GM18870 (cell line): ENCODE data around the gene VTCN1.
"Not testable (repeated sequence)": the region's sequence is repeated elsewhere in the genome, so short reads cannot be mapped to it uniquely, and the experiment has no call there.

Experiments used
- ATAC-seq: cut with Tn5 transposase; IDR thresholded peaks from one replicate; pipeline ENCODE4 v1.9.1; 2021; ENCODE audit warnings: moderate library complexity; ENCODE audit not compliant: unreplicated experiment

The VTCN1 gene, protein sequence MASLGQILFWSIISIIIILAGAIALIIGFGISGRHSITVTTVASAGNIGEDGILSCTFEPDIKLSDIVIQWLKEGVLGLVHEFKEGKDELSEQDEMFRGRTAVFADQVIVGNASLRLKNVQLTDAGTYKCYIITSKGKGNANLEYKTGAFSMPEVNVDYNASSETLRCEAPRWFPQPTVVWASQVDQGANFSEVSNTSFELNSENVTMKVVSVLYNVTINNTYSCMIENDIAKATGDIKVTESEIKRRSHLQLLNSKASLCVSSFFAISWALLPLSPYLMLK

GRCh38 chr1:117210831-117211261 lies at the start of gene VTCN1:
VTCN1 (minus strand) TSS chr1:117210927; CDS start chr1:117210855, 72 bp downstream.
- ATAC-seq = no peak

GRCh38 chr1:117258791-117259190 lies 48.1 kb upstream of the VTCN1 start:
- no peak for ATAC-seq

DNA sequence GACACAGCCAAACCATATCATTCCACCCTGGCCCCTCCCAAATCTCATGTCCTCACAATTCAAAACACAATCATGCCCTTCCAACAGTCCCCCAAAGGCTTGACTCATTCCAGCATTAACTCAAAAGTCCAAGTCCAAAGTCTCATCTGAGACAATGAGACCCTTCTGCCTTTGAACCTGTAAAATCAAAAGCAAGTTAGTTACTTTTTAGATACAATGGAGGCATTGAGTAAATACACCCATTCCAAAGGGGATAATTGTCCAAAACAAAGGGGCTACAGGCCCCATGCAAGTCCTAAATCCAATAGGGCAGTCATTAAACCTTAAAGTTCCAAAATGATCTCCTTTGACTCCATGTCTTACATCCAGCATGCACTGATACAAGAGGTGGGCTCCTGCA lies 47.3 kb upstream of the VTCN1 start:
- not testable (repeated sequence) for ATAC-seq

DNA sequence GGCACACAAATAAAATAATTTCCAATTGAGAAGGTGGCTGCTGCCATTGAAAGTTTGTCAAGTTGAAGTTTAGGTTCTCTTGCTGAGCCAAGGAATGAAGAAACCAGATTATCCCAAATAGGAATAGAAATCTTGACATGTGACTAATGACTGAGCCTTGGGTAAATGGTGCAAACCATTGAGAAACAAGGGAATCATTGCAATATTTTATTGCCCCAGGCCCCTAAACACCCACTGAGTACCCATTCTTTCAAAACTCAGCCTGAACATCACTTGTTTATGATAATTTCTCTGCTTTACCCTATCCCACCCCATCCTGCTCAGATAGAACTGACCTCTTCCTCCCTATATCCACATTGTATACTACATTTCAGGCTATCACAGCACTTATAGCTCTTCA lies 46.6 kb upstream of the VTCN1 start:
- no peak for ATAC-seq

DNA sequence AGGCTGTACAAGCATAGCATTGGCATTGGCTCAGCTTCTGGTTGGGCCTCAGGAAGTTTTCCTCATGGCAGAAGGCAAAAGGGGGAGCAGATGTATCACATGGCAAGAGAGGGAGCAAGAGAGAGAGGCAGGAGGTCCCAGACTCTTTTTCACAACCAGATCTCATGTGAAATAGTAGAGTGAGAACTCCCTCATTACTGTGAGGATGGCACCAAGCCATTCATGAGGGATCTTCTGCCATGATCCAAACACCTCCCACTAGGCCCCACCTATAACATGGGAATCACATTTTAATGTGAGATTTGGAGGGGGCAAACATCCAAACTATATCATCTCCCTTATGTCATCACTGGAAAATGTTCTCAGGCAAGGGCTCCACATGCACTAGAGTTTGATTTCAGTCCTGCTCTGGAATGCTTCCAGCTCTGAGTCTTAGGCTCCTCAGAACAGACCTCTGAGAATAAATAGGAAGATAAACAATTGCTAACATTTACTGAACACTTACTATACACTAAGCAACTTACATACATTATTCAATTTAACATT lies 39.4 kb upstream of the VTCN1 start:
- ATAC-seq = no peak

- ATAC-seq = no peak
Measured at GRCh38 chr1:117244971-117245370, 34.2 kb upstream of the VTCN1 start.

DNA sequence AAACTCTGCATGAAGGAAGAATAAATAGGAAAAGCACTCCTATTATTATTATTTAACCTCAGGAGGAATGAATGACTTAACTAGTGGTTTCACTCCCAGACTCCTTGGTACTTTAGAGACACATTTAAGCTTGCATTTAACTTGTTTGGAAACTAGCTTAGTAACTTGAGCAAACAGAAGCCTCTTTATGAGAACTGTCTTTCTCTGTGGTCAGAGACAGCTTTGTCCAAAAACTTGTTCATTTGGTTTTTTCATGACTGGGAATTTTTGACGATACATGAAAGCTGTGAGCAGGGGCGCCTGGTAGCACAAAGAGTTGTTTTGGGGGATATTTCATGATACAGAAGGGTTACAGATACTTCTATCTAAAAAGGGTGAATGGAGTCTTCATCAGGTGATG lies 33.6 kb upstream of the VTCN1 start:
- ATAC-seq = no peak

GRCh38 chr1:117241512-117241911 lies 30.8 kb upstream of the VTCN1 start:
- no peak for ATAC-seq

GRCh38 chr1:117240547-117240946 lies 29.8 kb upstream of the VTCN1 start:
- ATAC-seq = no peak

GRCh38 chr1:117239467-117239866 lies 28.7 kb upstream of the VTCN1 start:
- ATAC-seq = no peak

GRCh38 chr1:117237726-117238381 lies 27.1 kb upstream of the VTCN1 start:
- no peak for ATAC-seq

DNA sequence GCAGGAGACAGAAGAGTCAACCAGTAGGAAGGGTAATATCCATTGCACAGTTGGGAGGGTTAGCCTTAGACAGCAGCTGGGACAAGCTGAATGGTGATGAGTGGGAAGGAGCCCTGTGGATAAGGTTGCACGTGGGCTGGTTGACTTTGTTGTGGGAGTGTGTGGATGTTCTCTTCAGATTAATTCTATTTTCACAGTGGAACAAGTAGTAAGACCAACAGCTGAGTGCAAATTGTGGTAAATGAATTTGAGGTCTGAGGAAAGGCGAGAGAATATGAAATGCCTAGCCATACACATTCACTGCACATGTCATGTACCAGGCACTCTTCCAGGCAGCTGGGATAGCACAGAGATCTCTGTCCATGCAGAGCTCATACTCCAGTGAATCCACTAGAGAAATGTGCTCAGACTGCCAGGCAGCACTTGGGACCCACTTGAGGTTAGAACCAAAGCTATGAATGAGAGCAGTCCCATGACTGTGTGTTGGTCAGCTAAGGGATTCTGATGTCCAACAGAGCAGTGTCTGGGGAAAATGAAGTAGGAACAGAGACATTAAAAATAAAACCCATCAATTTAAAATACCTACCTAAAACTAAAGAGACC lies 25.2 kb upstream of the VTCN1 start:
- no peak for ATAC-seq

GRCh38 chr1:117232531-117232930 lies 21.8 kb upstream of the VTCN1 start:
- no peak for ATAC-seq

DNA sequence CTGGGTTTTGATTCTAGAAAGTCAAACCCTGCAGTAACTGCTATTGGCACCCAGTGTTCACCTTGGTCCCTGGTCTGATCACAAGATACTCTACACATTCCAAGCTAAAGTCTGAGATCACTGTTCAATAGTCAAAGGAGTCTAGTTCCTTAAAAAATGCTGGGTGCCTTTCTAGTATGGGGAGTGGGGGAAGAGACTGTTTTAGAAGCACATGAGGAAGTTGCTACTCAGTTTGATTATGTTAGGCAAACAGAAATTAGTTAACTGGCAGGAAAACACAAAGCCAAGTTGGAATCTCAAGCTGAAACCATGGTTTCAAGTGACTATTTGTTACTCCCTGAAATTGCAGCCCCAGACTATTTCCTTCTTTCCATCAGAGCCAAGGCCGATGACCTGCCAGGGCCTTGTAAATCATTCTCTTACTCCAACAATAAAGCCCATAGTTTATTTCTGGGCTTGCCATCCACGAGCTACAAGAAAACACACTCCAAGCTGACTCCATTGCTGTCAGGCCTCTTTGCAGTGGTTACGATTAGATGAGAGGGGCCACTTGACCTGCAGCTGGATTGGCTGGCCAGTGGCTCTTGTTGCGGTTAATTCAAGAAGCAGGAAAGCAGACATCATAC lies 21.1 kb upstream of the VTCN1 start:
- ATAC-seq = no peak

GRCh38 chr1:117231312-117231711 lies 20.6 kb upstream of the VTCN1 start:
- no peak for ATAC-seq

GRCh38 chr1:117229217-117229616 lies 18.5 kb upstream of the VTCN1 start:
- ATAC-seq = no peak

- no peak for ATAC-seq
Measured at GRCh38 chr1:117225931-117226330, 15.2 kb upstream of the VTCN1 start.

GRCh38 chr1:117216718-117217117 lies 6.0 kb upstream of the VTCN1 start:
- no peak for ATAC-seq

DNA sequence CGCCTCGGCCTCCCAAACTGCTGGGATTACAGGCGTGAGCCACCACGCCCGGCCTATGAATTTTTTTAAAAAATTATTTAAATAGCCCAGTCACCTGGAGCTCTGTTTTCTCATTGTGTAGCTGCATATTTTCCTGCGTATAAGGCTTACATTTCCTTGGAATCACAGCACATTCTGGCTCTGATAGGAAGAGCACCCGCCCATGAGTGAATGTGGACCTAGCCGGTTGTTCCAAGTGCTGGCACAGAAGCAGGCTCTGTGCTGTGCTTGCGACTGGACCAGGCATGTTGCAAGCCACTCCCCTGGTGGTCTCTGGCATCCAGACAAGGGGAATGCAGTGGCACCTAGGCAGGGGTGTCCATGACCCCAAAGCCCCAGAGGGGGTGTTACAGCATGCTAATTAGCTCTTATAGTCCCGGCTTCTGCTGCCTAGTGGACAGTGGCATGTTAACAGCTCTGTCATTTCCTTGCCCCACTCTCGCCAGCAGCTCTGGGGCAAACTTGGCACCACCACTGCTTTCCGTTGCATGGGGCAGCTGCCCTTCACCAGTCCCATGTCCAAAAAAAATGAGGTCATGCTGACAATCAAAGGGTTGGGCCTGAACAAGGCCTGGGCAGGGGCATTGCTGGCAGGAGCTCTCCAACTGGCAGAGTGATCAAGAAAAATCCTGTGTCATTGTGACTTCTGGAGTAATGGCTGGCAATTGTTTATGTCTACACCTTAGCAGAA lies 5.2 kb upstream of the VTCN1 start:
- ATAC-seq = no peak

DNA sequence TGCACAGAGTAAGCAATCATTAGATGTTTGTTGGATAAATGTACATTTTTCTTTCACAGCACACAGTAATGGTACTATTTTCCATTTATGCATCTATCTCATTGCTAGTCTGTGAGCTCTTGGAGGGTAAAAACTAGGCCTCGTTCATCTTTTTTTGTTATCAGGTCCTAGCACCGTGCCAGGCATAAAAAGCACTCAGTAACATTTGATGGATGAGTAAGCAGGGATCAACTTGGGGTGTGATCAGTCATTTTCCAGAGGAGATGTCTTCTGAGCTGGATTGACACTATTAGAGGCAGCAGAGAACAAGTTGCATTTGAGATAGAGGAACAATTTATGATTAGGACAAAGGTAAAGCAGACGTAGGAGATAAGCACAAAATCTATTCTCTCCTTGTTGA lies 4.3 kb upstream of the VTCN1 start:
- no peak for ATAC-seq

DNA sequence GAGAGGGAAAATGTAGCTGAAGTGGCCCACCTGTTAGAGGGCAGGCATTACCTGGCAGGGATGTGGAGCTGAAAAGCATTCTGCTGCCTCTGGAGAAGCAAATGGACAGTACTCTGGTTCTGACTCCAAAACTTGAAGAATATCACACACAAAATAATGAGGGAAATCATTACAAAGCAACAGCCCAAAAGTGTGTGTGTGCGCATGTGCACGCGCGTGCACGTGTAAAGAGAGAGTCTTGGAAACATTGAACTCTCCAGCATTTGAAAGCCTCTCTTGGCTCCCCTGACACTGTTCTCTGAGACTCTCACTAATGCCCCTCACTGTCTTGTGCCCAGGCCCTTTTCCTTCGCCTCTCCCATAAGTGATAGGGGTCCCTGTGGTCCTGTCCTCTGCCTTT lies 2.3 kb upstream of the VTCN1 start:
- no peak for ATAC-seq
